ENCODE results near the gene ITGA11. TPM values are rescaled to one million over a fixed set of nuclear protein-coding genes. Genes with fewer than 3 reads are reported as not detected.

The ITGA11 gene
- total and polyA plus RNA-seq, 12 donors = 1.4 to 25.9 (median 12.3) TPM

DNA sequence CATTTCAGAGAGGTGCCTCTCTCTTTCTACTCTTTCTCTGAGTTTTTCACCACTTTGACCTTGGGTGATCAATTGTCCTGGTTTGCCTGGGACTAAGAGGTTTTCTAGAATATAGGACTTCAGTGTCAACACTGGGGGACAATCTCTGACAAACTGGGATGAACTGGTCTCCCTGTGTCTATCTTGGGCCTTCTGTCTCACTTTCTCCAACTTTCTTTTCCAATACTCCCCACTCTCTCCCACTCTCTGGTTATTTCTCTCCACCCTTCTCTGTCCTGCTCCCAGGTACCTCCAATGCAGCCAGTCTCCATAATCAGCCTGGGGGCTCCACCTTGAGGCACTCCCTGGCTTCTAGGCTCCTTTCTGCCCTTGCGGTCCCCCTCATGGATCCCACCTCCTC, 4.7 kb upstream of the ITGA11 start:
- no peak overlapping the region for H3K4me3 ChIP-seq
- ATAC-seq (no peak), DNase-seq (no peak)
- no peak for TF ChIP-seq CTCF (IDR thresholded peaks at IDR 0.05)
- H3K36me3 ChIP-seq = no peaks in the 10 kb centered on the region
- 49 to 68% methylated on average over 1 of the region's 1 CpG for WGBS, 2 donors
- peaks cover 0 to 65% (median 46%) of the 10 kb centered on the region in 7 donors for H3K27me3 ChIP-seq
- intact Hi-C loops (cut with DNase I) = no loop called here
- no peak overlapping the region for H3K27ac ChIP-seq
- H3K4me1 ChIP-seq = peaks cover under 1 to 23% (median 8%) of the 10 kb centered on the region in 9 donors
- H3K9me3 ChIP-seq = no peaks in the 10 kb centered on the region

DNA sequence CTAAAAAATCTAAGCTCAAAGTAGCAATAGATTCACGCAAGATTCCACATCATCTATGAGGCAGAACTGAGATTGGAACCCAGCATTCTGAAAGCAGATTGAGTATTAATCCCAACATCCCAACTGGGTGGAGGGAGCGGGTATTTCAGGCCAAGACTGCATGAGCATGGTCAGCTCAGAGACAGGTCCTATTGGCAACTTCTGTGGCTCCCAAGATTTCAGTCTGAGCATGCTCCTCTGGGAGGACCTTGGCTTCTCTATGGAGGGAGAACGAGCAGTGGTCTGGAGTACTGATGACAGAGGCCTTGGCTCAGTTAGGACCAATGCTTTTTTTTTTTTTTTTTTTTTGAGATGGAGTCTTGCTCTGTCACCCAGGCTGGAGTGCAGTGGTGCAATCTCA, 4.0 kb upstream of the ITGA11 start:
- TF ChIP-seq CTCF (IDR thresholded peaks at IDR 0.05) = no peak
- DNase-seq = no peak
- Histone ChIP-seq H3K4me1 (peaks cover 5 to 23% (median 15%) of the 10 kb centered on the region in 9 donors), H3K4me3 (no peak overlapping the region), H3K36me3 (no peaks in the 10 kb centered on the region), H3K27me3 (peaks cover 0 to 73% (median 53%) of the 10 kb centered on the region in 7 donors), H3K27ac (no peak overlapping the region), H3K9me3 (no peaks in the 10 kb centered on the region)
- peak in 2 of 8 donors; percentile 32 to 51 for ATAC-seq
- intact Hi-C loops (cut with DNase I) = no loop called here
- 81% methylated on average over 3 of the region's 3 CpGs for WGBS, 2 donors

DNA sequence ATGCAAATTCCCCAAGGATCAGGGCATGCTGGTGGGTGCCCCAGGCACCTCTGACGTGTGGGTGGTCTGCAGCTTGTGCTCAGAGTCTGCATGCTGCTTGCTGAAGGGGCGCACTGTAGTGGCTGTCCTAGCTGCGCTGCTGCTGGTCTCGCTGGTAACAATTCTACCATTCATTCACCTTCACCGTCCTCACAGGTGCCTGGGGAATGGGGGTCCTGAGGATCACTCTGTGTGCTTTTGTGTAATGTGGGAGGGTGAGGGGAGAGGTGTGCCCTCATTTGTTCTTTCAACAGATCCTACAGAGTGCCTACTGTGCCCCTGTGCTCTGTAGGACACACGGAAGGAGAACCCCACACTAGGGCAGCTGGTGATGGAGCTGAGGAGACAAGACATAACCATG, 2.1 kb upstream of the ITGA11 start:
- intact Hi-C loops (cut with DNase I) = no loop called here
- H3K27me3 ChIP-seq = peaks cover 0 to 83% (median 64%) of the 10 kb centered on the region in 7 donors
- peaks cover 5 to 19% (median 15%) of the 10 kb centered on the region in 9 donors for H3K4me1 ChIP-seq
- TF ChIP-seq CTCF (IDR thresholded peaks at IDR 0.05) = no peak
- H3K9me3 ChIP-seq = no peaks in the 10 kb centered on the region
- H3K4me3 ChIP-seq = no peak overlapping the region
- no peak for DNase-seq
- WGBS, 2 donors = 83 to 87% methylated on average over 6 of the region's 6 CpGs
- no peaks in the 10 kb centered on the region for H3K36me3 ChIP-seq
- no peak overlapping the region for H3K27ac ChIP-seq
- ATAC-seq = no peak

GRCh38 chr15:68433551-68433950, 1.6 kb upstream of the ITGA11 start:
- no peak for ATAC-seq
- no peaks in the 10 kb centered on the region for H3K36me3 ChIP-seq
- no peak overlapping the region for H3K4me3 ChIP-seq
- no peak overlapping the region for H3K27ac ChIP-seq
- TF ChIP-seq CTCF (IDR thresholded peaks at IDR 0.05) = no peak
- peaks cover 5 to 19% (median 15%) of the 10 kb centered on the region in 9 donors for H3K4me1 ChIP-seq
- peaks cover 0 to 85% (median 64%) of the 10 kb centered on the region in 7 donors for H3K27me3 ChIP-seq
- intact Hi-C loops (cut with DNase I) = no loop called here
- no peaks in the 10 kb centered on the region for H3K9me3 ChIP-seq
- WGBS, 2 donors = 53 to 64% methylated on average over 2 of the region's 2 CpGs
- DNase-seq = no peak
